NCI-H82 (cell line): ENCODE results near the gene TOR1B.
"Not testable (repeated sequence)": the region's sequence is repeated elsewhere in the genome, so short reads cannot be mapped to it uniquely, and the experiment has no call there.

ENCODE experiments used
- DNase-seq: peaks from one replicate; lab custom pipeline; 2025; lab: John Stamatoyannopoulos, UW

TOR1B gene

GRCh38 chr9:129802833-129803675 lies at the start of gene TOR1B:
TOR1B (plus strand) TSS chr9:129803184; CDS start chr9:129803213, 29 bp downstream.
- DNase-seq = peak; percentile 94

- DNase-seq = no peak
Observed at GRCh38 chr9:129755151-129755550, 47.8 kb upstream of the TOR1B start.

GRCh38 chr9:129756191-129756590 lies 46.8 kb upstream of the TOR1B start:
- DNase-seq = no peak

GRCh38 chr9:129757045-129757444 lies 45.9 kb upstream of the TOR1B start:
- DNase-seq = no peak

- no peak for DNase-seq
Observed at GRCh38 chr9:129759319-129759718, 43.7 kb upstream of the TOR1B start.

GRCh38 chr9:129759804-129760502 lies 43.0 kb upstream of the TOR1B start:
- no peak for DNase-seq

GRCh38 chr9:129760784-129761183 lies 42.2 kb upstream of the TOR1B start:
- DNase-seq = not testable (repeated sequence)

- no peak for DNase-seq
Observed at GRCh38 chr9:129761293-129761900, 41.6 kb upstream of the TOR1B start.

GRCh38 chr9:129761901-129762369 lies 41.0 kb upstream of the TOR1B start:
- no peak for DNase-seq

GRCh38 chr9:129762370-129762984 lies 40.5 kb upstream of the TOR1B start:
- not testable (repeated sequence) for DNase-seq

- DNase-seq = no peak
Observed at GRCh38 chr9:129762985-129763926, 39.7 kb upstream of the TOR1B start.

- no peak for DNase-seq
Observed at GRCh38 chr9:129765764-129766317, 37.1 kb upstream of the TOR1B start.

- DNase-seq = no peak
Observed at GRCh38 chr9:129768486-129768885, 34.5 kb upstream of the TOR1B start.

GRCh38 chr9:129769669-129770068 lies 33.3 kb upstream of the TOR1B start:
- no peak for DNase-seq

- DNase-seq = no peak
Observed at GRCh38 chr9:129770741-129771140, 32.2 kb upstream of the TOR1B start.

- no peak for DNase-seq
Observed at GRCh38 chr9:129773262-129774048, 29.5 kb upstream of the TOR1B start.

- DNase-seq = no peak
Observed at GRCh38 chr9:129774791-129775447, 28.1 kb upstream of the TOR1B start.

- DNase-seq = no peak
Observed at GRCh38 chr9:129775448-129775798, 27.6 kb upstream of the TOR1B start.

- not testable (repeated sequence) for DNase-seq
Observed at GRCh38 chr9:129776096-129776495, 26.9 kb upstream of the TOR1B start.

- no peak for DNase-seq
Observed at GRCh38 chr9:129776566-129776937, 26.4 kb upstream of the TOR1B start.
